Measurements from ENCODE around the gene EIF3D. TPM values are rescaled to one million over a fixed set of nuclear protein-coding genes. Genes with fewer than 3 reads are reported as not detected.

Gene EIF3D
- total and polyA plus RNA-seq, 9 donors: 166 to 351 (median 224) TPM

- no peak for TF ChIP-seq EP300 (IDR thresholded peaks at IDR 0.05)
- H3K27ac ChIP-seq: no peak overlapping the region
- intact Hi-C loops (cut with DNase I): loop anchor here in 1 of 4 donors (10.0 kb wide), 1 partner anchor 216 kb away; no protein-coding TSS in a partner anchor
- H3K4me3 ChIP-seq: no peak overlapping the region
- no peaks in the 10 kb centered on the region for H3K27me3 ChIP-seq
- H3K4me1 ChIP-seq (ENCODE audit: insufficient read depth): no peaks in the 10 kb centered on the region
- WGBS, 3 donors: 43 to 47% (median 44%) methylated on average over 5 of the region's 5 CpGs
- no peak for DNase-seq
- H3K36me3 ChIP-seq: no peaks in the 10 kb centered on the region
- H3K9me3 ChIP-seq: no peaks in the 10 kb centered on the region
These were observed 20.1 kb upstream of the EIF3D start for GRCh38 chr22:36549033-36549432.

GRCh38 chr22:36548606-36549005 lies 19.6 kb upstream of the EIF3D start:
- intact Hi-C loops (cut with DNase I): loop anchor here in 1 of 4 donors (10.0 kb wide), 1 partner anchor 216 kb away; no protein-coding TSS in a partner anchor
- no peak for DNase-seq
- H3K4me3 ChIP-seq: no peak overlapping the region
- no peaks in the 10 kb centered on the region for H3K9me3 ChIP-seq
- TF ChIP-seq, protein P1, sequence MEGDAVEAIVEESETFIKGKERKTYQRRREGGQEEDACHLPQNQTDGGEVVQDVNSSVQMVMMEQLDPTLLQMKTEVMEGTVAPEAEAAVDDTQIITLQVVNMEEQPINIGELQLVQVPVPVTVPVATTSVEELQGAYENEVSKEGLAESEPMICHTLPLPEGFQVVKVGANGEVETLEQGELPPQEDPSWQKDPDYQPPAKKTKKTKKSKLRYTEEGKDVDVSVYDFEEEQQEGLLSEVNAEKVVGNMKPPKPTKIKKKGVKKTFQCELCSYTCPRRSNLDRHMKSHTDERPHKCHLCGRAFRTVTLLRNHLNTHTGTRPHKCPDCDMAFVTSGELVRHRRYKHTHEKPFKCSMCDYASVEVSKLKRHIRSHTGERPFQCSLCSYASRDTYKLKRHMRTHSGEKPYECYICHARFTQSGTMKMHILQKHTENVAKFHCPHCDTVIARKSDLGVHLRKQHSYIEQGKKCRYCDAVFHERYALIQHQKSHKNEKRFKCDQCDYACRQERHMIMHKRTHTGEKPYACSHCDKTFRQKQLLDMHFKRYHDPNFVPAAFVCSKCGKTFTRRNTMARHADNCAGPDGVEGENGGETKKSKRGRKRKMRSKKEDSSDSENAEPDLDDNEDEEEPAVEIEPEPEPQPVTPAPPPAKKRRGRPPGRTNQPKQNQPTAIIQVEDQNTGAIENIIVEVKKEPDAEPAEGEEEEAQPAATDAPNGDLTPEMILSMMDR (IDR thresholded peaks at IDR 0.05): no peak
- TF ChIP-seq POLR2A (IDR thresholded peaks at IDR 0.05) (no peak), EP300 (IDR thresholded peaks at IDR 0.05) (no peak)
- WGBS, 3 donors: 43 to 44% (median 44%) methylated on average over 13 to 14 of the region's 14 CpGs
- no peaks in the 10 kb centered on the region for H3K27me3 ChIP-seq
- H3K4me1 ChIP-seq (ENCODE audit: insufficient read depth): no peaks in the 10 kb centered on the region
- H3K36me3 ChIP-seq: no peaks in the 10 kb centered on the region
- H3K27ac ChIP-seq: no peak overlapping the region

- intact Hi-C loops (cut with DNase I): loop anchor here in 1 of 4 donors (10.0 kb wide), 1 partner anchor 218 kb away; no protein-coding TSS in a partner anchor
- no peak overlapping the region for H3K27ac ChIP-seq
- 24 to 35% (median 33%) methylated on average over 6 of the region's 6 CpGs for WGBS, 3 donors
- TF ChIP-seq EP300 (IDR thresholded peaks at IDR 0.05): no peak
- TF ChIP-seq, protein P1 (IDR thresholded peaks at IDR 0.05): no peak
- no peak for TF ChIP-seq POLR2A (IDR thresholded peaks at IDR 0.05)
- no peaks in the 10 kb centered on the region for H3K9me3 ChIP-seq
- DNase-seq: no peak
- H3K4me3 ChIP-seq: no peak overlapping the region
- no peaks in the 10 kb centered on the region for H3K27me3 ChIP-seq
- H3K36me3 ChIP-seq: no peaks in the 10 kb centered on the region
- H3K4me1 ChIP-seq (ENCODE audit: insufficient read depth): no peaks in the 10 kb centered on the region
These were observed 18.0 kb upstream of the EIF3D start for GRCh38 chr22:36546932-36547331.

DNA sequence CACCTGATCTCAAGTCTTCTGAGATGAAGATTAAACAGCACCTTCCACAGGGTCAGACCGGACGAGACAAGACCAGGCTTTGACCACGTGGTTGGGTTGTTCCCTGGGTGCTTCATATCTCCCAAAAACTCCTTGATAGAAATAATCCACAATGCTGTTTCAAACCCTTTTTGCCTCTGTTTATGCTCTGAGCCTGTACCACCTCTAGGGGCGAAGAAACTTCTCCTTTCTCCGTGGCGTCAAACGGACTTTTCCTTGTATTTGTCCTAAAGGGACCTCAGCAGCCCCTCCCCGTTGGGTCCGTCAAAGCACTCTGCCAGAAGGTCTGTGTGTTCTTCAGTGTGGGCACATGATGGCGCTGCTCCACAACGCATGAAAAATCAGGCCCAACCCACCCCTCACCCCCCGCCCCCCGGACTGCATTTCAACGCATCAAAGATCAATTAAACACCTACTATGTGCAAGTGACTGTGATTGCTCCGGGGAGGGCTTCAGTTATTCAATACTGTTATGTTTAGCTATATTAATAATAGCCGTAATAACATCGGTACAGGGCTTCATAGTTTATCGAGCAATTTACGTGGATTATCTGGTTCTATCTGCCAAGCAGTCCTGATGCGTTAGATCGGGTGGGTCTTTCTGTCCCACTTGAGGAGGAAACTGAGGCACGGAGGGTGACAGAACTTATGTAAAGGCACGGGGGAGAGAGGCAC lies 17.3 kb upstream of the EIF3D start:
- Histone ChIP-seq H3K9me3 (no peaks in the 10 kb centered on the region), H3K36me3 (no peaks in the 10 kb centered on the region), H3K4me1 (ENCODE audit: insufficient read depth) (no peaks in the 10 kb centered on the region), H3K27ac (no peak overlapping the region), H3K4me3 (no peak overlapping the region), H3K27me3 (no peaks in the 10 kb centered on the region)
- no peak for DNase-seq
- WGBS, 3 donors: 11 to 17% (median 11%) methylated on average over 23 of the region's 23 CpGs
- intact Hi-C loops (cut with DNase I): loop anchor here in 1 of 4 donors (10.0 kb wide), 1 partner anchor 219 kb away; no protein-coding TSS in a partner anchor
- TF ChIP-seq, protein P1 (IDR thresholded peaks at IDR 0.05): no peak
- no peak for TF ChIP-seq EP300 (IDR thresholded peaks at IDR 0.05)
- TF ChIP-seq POLR2A (IDR thresholded peaks at IDR 0.05): no peak

GRCh38 chr22:36544107-36544620 lies 15.2 kb upstream of the EIF3D start:
- intact Hi-C loops (cut with DNase I): loop anchor here in 1 of 4 donors (10.0 kb wide), 1 partner anchor 221 kb away; no protein-coding TSS in a partner anchor
- Histone ChIP-seq H3K27ac (no peak overlapping the region), H3K9me3 (no peaks in the 10 kb centered on the region), H3K4me1 (ENCODE audit: insufficient read depth) (no peaks in the 10 kb centered on the region), H3K36me3 (no peaks in the 10 kb centered on the region), H3K27me3 (no peaks in the 10 kb centered on the region), H3K4me3 (no peak overlapping the region)
- no peak for DNase-seq
- no peak for TF ChIP-seq POLR2A (IDR thresholded peaks at IDR 0.05)
- TF ChIP-seq, protein P1 (IDR thresholded peaks at IDR 0.05): no peak
- no peak for TF ChIP-seq EP300 (IDR thresholded peaks at IDR 0.05)
- WGBS, 3 donors: 73 to 76% (median 74%) methylated on average over 11 of the region's 11 CpGs
